Sigmoid colon (tissue), 4 donors: ENCODE data around the gene ASTN1.

Source experiments
- EP300 ChIP-seq, 4 donors: sonication (generic); formaldehyde crosslinking; IDR thresholded peaks; one replicate each; pipeline ENCODE4 v1.6.1; 2017; ENCODE audit warnings: antibody characterized with exemption in 4 of 4
- POLR2A ChIP-seq, 2 donors: fragments of 450-650 bp; IDR thresholded peaks; one replicate each; pipeline ENCODE4 v1.6.1; 2016; ENCODE audit warnings: antibody characterized with exemption in 2 of 2, mild to moderate bottlenecking in 2 of 2, moderate library complexity in 2 of 2
- POLR2AphosphoS5 ChIP-seq, 4 donors: sonication (generic); formaldehyde crosslinking; IDR thresholded peaks; one replicate each; pipeline ENCODE4 v1.6.1; 2017; ENCODE audit warnings: antibody characterized with exemption in 4 of 4
- TF ChIP-seq, protein P1 (sequence below), 4 experiments: fragments of 450-650 bp in 3 of 4; fragments of 200-600 bp in 1 of 4; IDR thresholded peaks; one replicate each; pipeline ENCODE4 v1.5.1; 2016 to 2019; ENCODE audit warnings: antibody characterized with exemption in 4 of 4, mild to moderate bottlenecking in 3 of 4, moderate library complexity in 2 of 4

DNA sequence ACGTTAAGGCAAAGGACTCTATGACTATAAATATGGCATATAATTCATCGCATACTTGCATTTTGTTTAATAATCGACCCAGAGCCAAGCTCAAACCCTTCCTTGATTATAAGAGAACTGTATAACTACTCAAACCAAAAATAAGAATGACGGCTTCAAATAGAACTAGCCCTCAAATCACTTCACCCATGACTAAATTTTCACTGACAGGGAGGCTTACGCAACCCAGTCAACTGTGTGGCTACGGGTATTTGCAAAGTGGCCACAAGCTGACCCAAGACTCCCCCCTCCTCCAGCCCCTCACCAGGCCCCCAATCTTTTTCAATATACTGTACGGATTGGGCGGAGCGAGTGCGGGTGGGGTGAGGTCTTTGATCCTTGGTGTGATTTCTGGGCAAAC is 268.3 kb downstream of the ASTN1 start:
- TF ChIP-seq, protein P1, sequence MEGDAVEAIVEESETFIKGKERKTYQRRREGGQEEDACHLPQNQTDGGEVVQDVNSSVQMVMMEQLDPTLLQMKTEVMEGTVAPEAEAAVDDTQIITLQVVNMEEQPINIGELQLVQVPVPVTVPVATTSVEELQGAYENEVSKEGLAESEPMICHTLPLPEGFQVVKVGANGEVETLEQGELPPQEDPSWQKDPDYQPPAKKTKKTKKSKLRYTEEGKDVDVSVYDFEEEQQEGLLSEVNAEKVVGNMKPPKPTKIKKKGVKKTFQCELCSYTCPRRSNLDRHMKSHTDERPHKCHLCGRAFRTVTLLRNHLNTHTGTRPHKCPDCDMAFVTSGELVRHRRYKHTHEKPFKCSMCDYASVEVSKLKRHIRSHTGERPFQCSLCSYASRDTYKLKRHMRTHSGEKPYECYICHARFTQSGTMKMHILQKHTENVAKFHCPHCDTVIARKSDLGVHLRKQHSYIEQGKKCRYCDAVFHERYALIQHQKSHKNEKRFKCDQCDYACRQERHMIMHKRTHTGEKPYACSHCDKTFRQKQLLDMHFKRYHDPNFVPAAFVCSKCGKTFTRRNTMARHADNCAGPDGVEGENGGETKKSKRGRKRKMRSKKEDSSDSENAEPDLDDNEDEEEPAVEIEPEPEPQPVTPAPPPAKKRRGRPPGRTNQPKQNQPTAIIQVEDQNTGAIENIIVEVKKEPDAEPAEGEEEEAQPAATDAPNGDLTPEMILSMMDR (IDR thresholded peaks at IDR 0.05) = no peak
- TF ChIP-seq POLR2A (IDR thresholded peaks at IDR 0.05) (no peak), EP300 (IDR thresholded peaks at IDR 0.05) (no peak), POLR2AphosphoS5 (IDR thresholded peaks at IDR 0.05) (no peak)
